ENCODE measurements around the gene TCF7L2.
"Not testable (repeated sequence)": the region's sequence is repeated elsewhere in the genome, so short reads cannot be mapped to it uniquely, and the experiment has no call there.

TCF7L2 gene

GRCh38 chr10:113066120-113066519, 116.1 kb downstream of the TCF7L2 start:
- DNase-seq (ENCODE audit: low read depth in 2 of 2): not testable (repeated sequence)

DNA sequence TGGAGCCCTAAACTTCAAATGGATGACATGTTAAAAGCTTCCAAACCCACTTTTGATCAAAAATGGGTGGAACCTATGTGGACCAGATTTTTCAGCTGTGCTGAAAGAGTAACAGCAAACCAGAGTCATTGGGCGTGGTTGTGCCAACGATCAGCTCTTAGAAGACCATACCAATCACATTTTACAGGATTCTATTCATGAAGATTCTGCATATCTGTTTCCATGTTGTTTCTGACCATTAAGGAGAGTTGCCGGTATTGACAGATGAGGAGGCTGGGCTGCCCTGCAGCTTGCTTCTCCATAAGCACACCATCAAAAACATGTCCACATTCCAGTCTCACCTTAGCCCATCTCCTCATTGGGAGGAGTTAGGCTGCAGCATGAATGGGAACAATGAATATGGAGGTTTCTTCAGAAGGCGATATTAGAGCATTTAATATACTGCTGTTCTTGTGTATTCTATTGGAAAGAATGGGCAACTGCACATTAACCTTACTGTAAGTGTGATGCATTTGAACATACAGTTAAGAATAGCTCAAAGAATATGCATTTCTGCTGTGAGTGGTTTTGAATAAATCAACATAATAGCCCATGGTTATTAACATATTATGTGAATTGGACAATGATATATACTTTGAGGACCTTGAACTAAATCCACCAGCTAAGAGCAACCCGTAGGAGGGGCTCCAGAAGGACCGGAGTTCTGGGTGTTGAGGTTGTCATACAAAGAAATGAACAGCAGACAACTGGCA, 116.7 kb downstream of the TCF7L2 start:
- DNase-seq (ENCODE audit: low read depth in 2 of 2): no peak

DNA sequence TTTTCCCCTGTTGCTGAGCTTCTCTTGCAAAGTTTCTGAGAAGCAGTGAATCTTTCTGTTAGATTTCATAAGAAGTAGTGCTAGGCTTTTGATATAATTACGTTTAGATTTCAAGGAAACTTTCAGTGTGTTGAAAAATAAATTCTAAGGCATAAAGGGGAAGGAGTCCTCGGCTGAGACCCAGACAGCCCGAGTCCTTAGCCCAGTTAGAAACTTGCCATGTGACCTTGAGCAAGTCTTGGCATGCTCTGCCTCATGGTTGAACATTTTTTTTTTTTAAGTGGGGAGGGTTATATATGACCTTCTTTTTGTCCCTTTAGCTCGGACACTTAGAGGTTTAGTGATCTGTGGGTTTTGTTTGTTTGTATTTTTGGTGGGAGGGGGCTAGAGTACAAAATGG, 117.5 kb downstream of the TCF7L2 start:
- DNase-seq (ENCODE audit: low read depth in 2 of 2): no peak

GRCh38 chr10:113068178-113068890, 118.3 kb downstream of the TCF7L2 start:
- no peak for DNase-seq (ENCODE audit: low read depth in 2 of 2)

GRCh38 chr10:113069595-113069994, 119.5 kb downstream of the TCF7L2 start:
- DNase-seq (ENCODE audit: low read depth in 2 of 2): no peak

DNA sequence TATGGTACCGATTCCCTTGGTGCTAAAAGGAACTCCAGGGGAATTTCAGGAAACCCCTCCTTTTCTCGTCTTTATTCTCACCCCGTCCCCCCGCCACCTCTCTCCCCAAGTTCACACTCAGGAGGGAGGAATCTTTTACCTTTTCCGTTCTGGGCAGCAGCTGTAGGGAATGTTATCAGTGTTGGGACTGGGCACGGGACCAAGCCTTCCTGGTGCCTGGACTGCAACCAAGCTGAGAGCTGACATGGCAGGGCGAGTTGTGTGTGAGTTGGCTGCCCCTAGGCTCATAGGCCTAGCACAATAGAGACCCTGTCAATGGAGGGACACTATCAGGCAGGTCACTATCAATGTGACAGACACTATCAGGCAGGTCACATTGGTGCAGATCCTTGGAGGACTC, 121.4 kb downstream of the TCF7L2 start:
- no peak for DNase-seq (ENCODE audit: low read depth in 2 of 2)

GRCh38 chr10:113073549-113074189, 123.6 kb downstream of the TCF7L2 start:
- DNase-seq (ENCODE audit: low read depth in 2 of 2): no peak

DNA sequence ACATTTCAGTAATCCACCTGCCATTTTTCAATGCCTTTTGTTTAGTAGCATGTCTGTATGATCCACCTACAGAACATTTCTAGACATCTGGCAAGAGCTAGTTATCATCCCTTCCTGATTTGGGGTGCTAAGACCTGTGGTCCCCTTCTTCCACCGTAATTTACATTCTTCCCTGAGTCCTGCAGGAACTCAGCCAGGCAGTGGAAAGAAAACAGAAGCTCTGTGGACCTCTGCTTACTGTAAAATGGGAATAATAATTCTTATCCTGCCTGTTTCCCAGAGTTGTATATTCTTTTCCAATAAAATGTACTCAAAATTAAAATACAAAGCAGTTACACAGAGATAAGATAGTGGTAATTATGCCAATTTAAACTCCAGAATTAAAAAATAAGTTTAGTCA, 126.9 kb downstream of the TCF7L2 start:
- DNase-seq (ENCODE audit: low read depth in 2 of 2): no peak

- DNase-seq (ENCODE audit: low read depth in 2 of 2): no peak
Measured at GRCh38 chr10:113078282-113078907, 128.3 kb downstream of the TCF7L2 start.

- DNase-seq (ENCODE audit: low read depth in 2 of 2): no peak
Measured at GRCh38 chr10:113080061-113080924, 130.2 kb downstream of the TCF7L2 start.

DNA sequence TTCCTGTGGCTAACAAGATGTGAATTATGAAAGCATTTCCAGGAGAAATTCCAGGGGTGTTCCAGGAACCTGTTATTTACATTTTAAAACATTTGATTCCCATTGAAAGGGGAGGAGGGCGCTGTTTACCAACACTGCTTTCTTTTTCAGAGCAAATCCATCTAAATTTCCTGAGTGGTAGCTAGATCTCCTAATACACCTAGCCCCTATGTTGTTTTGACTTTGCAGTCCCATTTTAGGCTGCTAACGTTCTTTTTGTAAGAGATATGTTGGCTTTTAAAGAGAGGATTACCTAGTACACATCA, 130.8 kb downstream of the TCF7L2 start:
- DNase-seq (ENCODE audit: low read depth in 2 of 2): no peak

GRCh38 chr10:113084031-113084430, 134.0 kb downstream of the TCF7L2 start:
- no peak for DNase-seq (ENCODE audit: low read depth in 2 of 2)

DNA sequence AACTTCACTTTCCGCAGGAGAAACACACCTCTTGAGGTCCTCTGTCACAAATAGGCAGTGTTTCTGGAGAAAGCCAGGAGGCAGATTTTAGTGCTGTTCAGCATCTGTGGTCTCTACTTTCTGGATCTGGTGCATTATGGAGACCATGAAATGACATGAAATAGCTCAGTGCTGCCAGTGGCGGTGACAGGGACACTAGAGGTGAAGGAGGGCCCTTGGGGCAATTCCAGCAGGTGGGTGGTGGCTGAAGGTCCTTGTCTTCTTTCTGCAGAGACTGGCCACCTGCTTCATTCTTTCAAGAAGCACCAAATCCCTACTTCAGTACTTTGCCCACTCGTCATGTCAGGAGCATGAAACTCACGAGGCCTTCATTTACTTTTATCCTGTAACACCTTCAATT, 135.7 kb downstream of the TCF7L2 start:
- no peak for DNase-seq (ENCODE audit: low read depth in 2 of 2)

DNA sequence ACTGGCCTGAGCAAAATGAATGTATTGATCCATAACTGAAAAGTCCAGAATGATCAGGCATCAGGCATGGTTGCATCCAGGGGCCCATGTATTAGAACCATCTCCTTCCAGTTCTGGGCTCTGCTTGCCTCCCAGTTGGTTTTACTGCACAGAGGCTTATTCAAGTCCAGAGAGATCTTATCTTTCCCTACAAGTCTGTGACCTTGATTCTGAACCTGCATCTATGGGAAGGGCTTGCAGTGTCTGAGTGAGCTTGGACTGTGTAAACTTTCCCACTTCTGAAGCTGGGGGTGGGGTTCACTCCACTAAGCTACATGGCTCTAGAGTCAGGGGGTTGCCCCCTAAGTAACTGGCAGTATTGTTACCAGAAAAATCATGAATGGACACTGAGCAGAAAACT, 136.2 kb downstream of the TCF7L2 start:
- DNase-seq (ENCODE audit: low read depth in 2 of 2): no peak

DNA sequence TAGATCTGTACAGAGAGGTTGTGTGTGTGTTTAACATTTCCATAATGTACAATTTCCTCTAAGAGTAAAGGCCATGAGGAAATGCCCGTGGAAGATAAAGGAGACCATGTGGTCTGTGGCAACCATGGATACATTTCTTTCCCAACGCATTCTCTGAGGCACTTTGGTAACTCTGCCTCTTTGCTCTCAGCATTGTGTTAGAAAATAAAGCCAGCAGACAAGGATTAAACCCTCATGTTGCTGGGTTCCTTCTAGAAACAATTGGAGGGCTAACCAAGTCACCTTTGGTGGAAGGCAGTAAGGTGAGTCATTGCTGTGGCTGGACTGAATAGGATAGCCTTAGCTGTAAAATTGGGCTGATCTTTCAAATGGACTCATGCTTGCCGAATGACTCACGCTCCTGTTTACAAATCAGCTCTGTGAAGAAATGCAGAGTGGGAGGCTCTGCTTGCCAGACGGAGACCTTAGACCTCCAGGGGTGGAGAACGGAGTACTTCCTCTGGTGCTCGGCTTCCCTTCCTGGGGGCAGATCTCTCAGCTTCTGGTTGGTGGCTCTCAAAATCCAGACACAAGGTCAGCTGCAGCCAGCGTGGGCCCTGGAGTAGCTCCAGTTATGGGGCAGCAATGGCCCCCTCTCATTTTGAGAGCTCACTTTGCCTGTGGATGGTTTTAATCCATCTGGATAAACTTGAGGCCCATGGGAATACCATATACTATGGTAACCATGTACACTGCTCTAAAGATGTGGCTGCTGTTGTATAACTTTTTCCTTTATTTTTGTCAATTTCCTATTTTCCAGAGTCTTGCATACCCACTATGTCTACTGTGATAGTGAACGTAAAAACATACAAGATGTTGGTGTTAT, 137.3 kb downstream of the TCF7L2 start:
- DNase-seq (ENCODE audit: low read depth in 2 of 2): no peak

DNA sequence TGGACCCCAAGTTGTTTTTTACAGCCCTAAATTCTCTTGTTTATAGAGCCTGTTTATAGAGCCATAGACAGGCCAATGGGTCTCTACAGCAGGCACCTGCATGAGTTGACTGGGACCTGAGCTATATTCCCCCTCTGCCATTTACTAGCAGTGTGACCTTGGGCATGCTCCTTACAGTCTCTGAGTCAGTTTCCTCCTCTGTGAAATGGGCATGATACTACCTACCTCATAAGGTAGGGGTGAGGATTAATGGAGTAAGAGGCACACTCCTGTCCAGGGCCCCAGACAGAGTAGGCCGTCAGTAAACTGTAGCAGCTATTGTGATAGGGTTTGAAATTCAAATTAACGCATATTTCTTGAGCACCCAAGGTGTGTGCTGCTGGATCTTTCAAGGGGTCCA, 138.1 kb downstream of the TCF7L2 start:
- DNase-seq (ENCODE audit: low read depth in 2 of 2): no peak

- no peak for DNase-seq (ENCODE audit: low read depth in 2 of 2)
Measured at GRCh38 chr10:113089551-113089950, 139.5 kb downstream of the TCF7L2 start.

GRCh38 chr10:113091920-113092319, 141.9 kb downstream of the TCF7L2 start:
- no peak for DNase-seq (ENCODE audit: low read depth in 2 of 2)

DNA sequence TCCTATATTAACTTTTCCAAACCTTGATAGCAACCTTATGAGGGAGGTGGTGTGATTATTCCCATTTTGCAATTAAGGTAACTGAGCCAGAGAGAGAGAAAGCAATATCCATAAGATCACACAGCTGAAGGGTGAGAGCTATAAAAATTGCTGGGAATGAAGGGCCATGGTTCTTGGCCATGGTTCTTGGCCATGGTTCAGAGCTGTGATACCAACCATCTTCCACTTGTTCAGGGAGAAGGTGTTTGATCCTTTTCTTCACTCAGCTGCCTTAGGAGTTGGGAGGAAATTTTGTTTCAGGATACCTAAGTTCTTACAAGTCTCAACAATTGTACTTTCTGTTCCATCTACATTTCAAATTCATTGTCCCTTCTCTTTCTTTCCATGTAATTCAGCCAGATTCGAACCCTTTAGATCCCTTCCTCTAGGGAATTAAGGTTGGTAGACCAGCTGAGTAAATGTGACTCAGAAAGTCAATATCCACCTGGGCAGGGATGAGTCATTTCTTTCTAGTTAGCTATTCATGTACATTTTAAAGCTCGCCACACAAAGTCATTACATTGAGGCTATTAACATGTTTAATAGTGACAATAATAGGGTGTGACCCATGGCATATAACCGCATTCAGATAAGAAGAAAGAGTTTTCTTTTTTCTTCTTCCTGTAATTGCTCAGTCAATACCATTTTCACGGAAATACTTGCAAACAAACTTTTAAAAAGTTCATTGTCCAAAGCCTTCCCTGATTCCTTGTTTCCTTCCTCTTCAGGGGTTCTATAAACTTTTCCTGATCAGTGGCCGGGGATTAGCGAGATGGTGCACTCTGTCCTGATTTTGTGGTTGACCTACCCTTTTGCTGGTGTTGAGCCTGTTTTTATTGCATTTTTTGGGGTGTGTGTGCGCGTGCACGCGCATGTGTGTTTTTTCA, 143.4 kb downstream of the TCF7L2 start:
- DNase-seq (ENCODE audit: low read depth in 2 of 2): no peak

GRCh38 chr10:113094114-113094486, 144.1 kb downstream of the TCF7L2 start:
- no peak for DNase-seq (ENCODE audit: low read depth in 2 of 2)

Measured in activated CD4-positive, alpha-beta T cell treated with anti-CD3 and anti-CD28 coated beads for 24 hours (primary cell).